GM06990 (cell line): ENCODE measurements around the gene SRL.

Experiments used
- DNase-seq: peaks from one replicate; pipeline ENCODE4 v3.0.0-alpha.2; 2011; ENCODE audit not compliant: insufficient read length; ENCODE audit errors: extremely low read depth
- H3K27me3 ChIP-seq: replicated peaks from 2 replicates; pipeline ENCODE4 v1.6.0; 2011; ENCODE audit warnings: low read length; ENCODE audit not compliant: control insufficient read depth, insufficient read depth
- H3K36me3 ChIP-seq: 2 replicates; pipeline ENCODE4 v1.5.1; 2011; ENCODE audit warnings: low read length; ENCODE audit not compliant: control insufficient read depth, insufficient read depth
- H3K4me3 ChIP-seq: replicated peaks from 2 replicates; pipeline ENCODE4 v1.5.1; 2011; ENCODE audit warnings: low read depth, mild to moderate bottlenecking, control low read depth, low read length
- TF ChIP-seq, protein P1 (sequence below): IDR thresholded peaks from 2 replicates; pipeline ENCODE4 v1.5.1; 2011; ENCODE audit warnings: low read length, control low read depth, mild to moderate bottlenecking, inconsistent platforms; ENCODE audit not compliant: insufficient read depth, poor library complexity, severe bottlenecking

The SRL gene

GRCh38 chr16:4246777-4247459 lies 5.0 kb upstream of the SRL start:
- Histone ChIP-seq H3K4me3 (no peak overlapping the region), H3K36me3 (no peaks in the 10 kb centered on the region), H3K27me3 (no peaks in the 10 kb centered on the region)
- TF ChIP-seq, protein P1, sequence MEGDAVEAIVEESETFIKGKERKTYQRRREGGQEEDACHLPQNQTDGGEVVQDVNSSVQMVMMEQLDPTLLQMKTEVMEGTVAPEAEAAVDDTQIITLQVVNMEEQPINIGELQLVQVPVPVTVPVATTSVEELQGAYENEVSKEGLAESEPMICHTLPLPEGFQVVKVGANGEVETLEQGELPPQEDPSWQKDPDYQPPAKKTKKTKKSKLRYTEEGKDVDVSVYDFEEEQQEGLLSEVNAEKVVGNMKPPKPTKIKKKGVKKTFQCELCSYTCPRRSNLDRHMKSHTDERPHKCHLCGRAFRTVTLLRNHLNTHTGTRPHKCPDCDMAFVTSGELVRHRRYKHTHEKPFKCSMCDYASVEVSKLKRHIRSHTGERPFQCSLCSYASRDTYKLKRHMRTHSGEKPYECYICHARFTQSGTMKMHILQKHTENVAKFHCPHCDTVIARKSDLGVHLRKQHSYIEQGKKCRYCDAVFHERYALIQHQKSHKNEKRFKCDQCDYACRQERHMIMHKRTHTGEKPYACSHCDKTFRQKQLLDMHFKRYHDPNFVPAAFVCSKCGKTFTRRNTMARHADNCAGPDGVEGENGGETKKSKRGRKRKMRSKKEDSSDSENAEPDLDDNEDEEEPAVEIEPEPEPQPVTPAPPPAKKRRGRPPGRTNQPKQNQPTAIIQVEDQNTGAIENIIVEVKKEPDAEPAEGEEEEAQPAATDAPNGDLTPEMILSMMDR: no peak
- DNase-seq: no peak

- Histone ChIP-seq H3K4me3 (no peak overlapping the region), H3K27me3 (no peaks in the 10 kb centered on the region), H3K36me3 (no peaks in the 10 kb centered on the region)
- no peak for DNase-seq
- TF ChIP-seq, protein P1: no peak
These were observed 3.4 kb upstream of the SRL start for GRCh38 chr16:4245077-4245791.

DNA sequence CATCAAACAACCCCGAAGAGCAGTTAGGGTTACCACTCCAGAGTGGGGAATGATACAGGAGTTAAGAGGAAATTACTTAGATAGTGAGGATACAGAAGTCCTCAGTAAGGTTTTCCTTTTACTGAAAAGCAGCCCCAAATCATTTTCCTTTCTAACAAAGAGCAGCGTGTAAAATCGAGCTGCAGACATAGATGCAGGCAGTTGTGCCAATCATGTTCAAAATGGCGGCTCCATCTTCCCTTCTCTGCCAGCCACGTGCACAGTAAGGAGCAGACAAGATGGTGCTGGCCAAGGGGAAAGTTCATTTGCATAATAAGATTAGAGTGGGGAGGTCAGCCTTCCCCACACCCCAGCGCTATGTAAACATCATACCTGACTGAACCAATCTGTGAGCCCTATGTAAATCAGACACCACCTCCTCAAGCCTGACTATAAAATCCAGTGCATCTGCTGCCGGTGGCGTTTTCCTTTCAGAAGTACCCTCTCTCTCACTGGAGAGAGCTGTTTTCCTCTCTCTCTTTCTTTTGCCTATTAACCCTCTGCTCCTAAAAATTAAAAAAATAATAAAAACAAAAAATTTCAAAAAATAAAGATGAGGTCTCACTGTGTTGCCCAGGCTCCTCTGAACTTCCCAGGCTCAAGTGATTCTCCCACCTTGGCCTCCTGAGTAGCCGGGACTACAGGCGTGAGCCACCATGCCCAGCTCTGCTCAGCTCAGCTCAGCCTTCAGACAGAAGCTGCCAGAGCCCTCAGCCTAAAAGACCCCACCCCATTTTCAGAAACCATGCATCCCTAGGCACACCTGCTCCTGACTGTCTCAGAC lies 2.6 kb upstream of the SRL start:
- TF ChIP-seq, protein P1: no peak
- Histone ChIP-seq H3K27me3 (no peaks in the 10 kb centered on the region), H3K4me3 (no peak overlapping the region), H3K36me3 (no peaks in the 10 kb centered on the region)
- DNase-seq: no peak

- Histone ChIP-seq H3K27me3 (no peaks in the 10 kb centered on the region; the same call in 1 of the 2 replicates), H3K4me3 (no peak overlapping the region), H3K36me3 (no peaks in the 10 kb centered on the region)
- TF ChIP-seq, protein P1: no peak
- DNase-seq: no peak
These were observed 487 bp downstream of the SRL start for GRCh38 chr16:4241258-4241927.

DNA sequence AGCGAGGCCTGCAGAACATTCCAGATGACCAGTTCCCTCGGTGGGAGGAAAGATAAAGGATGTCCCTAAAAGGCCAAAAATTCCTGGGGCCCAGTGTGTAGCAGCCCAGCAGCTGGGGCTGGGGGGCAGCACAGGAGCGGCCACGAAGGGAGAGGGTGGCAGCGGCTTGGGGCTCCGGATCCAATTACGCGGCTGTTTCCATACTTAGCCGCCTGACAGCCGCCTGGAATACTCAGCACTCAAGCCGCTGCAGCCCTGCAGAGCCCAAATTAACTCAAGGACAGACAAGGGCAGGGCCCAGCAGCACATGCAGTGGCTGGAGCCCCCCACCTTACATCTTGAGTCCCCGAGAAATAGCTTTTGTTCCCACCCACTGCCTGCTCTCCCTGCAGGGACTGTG lies 1.3 kb downstream of the SRL start:
- Histone ChIP-seq H3K27me3 (no peaks in the 10 kb centered on the region; the same call in 1 of the 2 replicates), H3K4me3 (no peak overlapping the region), H3K36me3 (no peaks in the 10 kb centered on the region)
- TF ChIP-seq, protein P1: no peak
- DNase-seq: no peak
